ENCODE data around the gene GLDN. TPM values are rescaled to one million over a fixed set of nuclear protein-coding genes. Genes with fewer than 3 reads are reported as not detected.

The GLDN gene
- total and polyA plus RNA-seq, 2 experiments from 2014 or later, result 0.92 TPM; not detected in 1

GRCh38 chr15:51380999-51381806 lies 39.7 kb downstream of the GLDN start:
- Histone ChIP-seq H3K27ac (no peak overlapping the region), H3K27me3 (no peaks in the 10 kb centered on the region), H3K36me3 (no peaks in the 10 kb centered on the region), H3K4me3 (no peak overlapping the region), H3K4me1 (ENCODE audit: low read depth) (peaks cover 15% of the 10 kb centered on the region), H3K9me3 (ENCODE audit: low read depth) (no peaks in the 10 kb centered on the region)
- peak; percentile 84 to 89 for DNase-seq (ENCODE audit: low read depth in 1 of 2, low spot score in 1 of 2)
- peak; percentile 93 for TF ChIP-seq CTCF (IDR thresholded peaks at IDR 0.05; ENCODE audit: low read depth, low read length)

GRCh38 chr15:51382787-51383186 lies 41.3 kb downstream of the GLDN start:
- H3K36me3 ChIP-seq, result no peaks in the 10 kb centered on the region
- DNase-seq (ENCODE audit: low read depth in 1 of 2, low spot score in 1 of 2), result peak; percentile 65 to 69
- H3K9me3 ChIP-seq (ENCODE audit: low read depth), result no peaks in the 10 kb centered on the region
- H3K27me3 ChIP-seq, result no peaks in the 10 kb centered on the region
- H3K4me1 ChIP-seq (ENCODE audit: low read depth), result peaks cover 15% of the 10 kb centered on the region
- peak; percentile 83 for TF ChIP-seq CTCF (IDR thresholded peaks at IDR 0.05; ENCODE audit: low read depth, low read length)
- H3K4me3 ChIP-seq, result no peak overlapping the region
- no peak overlapping the region for H3K27ac ChIP-seq

GRCh38 chr15:51386029-51386428 lies 44.6 kb downstream of the GLDN start:
- DNase-seq (ENCODE audit: low read depth in 1 of 2, low spot score in 1 of 2), result no peak
- no peak overlapping the region for H3K27ac ChIP-seq
- H3K36me3 ChIP-seq, result no peaks in the 10 kb centered on the region
- no peaks in the 10 kb centered on the region for H3K9me3 ChIP-seq (ENCODE audit: low read depth)
- peaks cover 1% of the 10 kb centered on the region for H3K4me1 ChIP-seq (ENCODE audit: low read depth)
- H3K27me3 ChIP-seq, result no peaks in the 10 kb centered on the region
- no peak overlapping the region for H3K4me3 ChIP-seq
- no peak for TF ChIP-seq CTCF (IDR thresholded peaks at IDR 0.05; ENCODE audit: low read depth, low read length)

GRCh38 chr15:51386486-51386885 lies 45.0 kb downstream of the GLDN start:
- H3K27ac ChIP-seq, result no peak overlapping the region
- H3K36me3 ChIP-seq, result no peaks in the 10 kb centered on the region
- no peaks in the 10 kb centered on the region for H3K9me3 ChIP-seq (ENCODE audit: low read depth)
- H3K4me3 ChIP-seq, result no peak overlapping the region
- H3K4me1 ChIP-seq (ENCODE audit: low read depth), result no peaks in the 10 kb centered on the region
- TF ChIP-seq CTCF (IDR thresholded peaks at IDR 0.05; ENCODE audit: low read depth, low read length), result no peak
- H3K27me3 ChIP-seq, result no peaks in the 10 kb centered on the region
- DNase-seq (ENCODE audit: low read depth in 1 of 2, low spot score in 1 of 2), result no peak

- H3K4me3 ChIP-seq, result no peak overlapping the region
- no peaks in the 10 kb centered on the region for H3K36me3 ChIP-seq
- no peaks in the 10 kb centered on the region for H3K9me3 ChIP-seq (ENCODE audit: low read depth)
- H3K27me3 ChIP-seq, result no peaks in the 10 kb centered on the region
- H3K27ac ChIP-seq, result no peak overlapping the region
- no peaks in the 10 kb centered on the region for H3K4me1 ChIP-seq (ENCODE audit: low read depth)
- no peak for TF ChIP-seq CTCF (IDR thresholded peaks at IDR 0.05; ENCODE audit: low read depth, low read length)
- no peak for DNase-seq (ENCODE audit: low read depth in 1 of 2, low spot score in 1 of 2)
Observed at GRCh38 chr15:51386960-51387698, 45.7 kb downstream of the GLDN start.

Measured in cardiac muscle cell (in vitro differentiated cells and primary cell).